ENCODE measurements around the gene ZBTB20. TPM values are rescaled to one million over a fixed set of nuclear protein-coding genes. Genes with fewer than 3 reads are reported as not detected.

ZBTB20 gene
- polyA plus RNA-seq, 1 donor, result 1.1 TPM

DNA sequence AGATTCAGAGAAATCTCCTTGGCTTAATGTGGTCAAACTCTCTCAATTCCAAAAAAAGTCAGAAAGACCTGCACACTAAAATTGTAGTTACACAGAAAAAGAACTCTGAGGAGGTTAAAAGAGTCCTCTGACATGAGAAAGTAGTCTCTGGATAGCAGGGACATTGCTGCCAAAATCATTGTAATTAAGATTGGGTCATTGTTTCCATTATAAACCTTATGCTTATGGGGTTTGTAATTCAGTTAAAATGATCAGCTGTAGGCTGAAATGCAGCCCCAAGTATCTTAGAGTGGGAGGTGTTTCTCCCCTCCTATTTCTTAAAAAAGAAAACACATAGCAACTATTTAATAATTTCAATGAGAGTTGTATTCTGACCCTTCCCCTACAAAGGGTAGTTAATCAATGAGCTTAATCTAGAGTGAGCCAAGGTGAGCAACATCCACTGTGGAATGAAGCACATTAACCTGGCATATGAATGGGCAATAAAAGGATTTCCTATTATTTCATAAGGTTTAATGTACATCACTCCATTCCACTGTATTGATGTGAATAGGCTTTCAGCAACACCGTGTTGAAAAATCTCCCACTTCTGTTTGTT, 446.4 kb downstream of the ZBTB20 start:
- DNase-seq, result no peak
- Histone ChIP-seq H3K36me3 (ENCODE audit: control insufficient read depth, insufficient read depth, low read length) (no peaks in the 10 kb centered on the region), H3K4me3 (ENCODE audit: low read length) (no peak overlapping the region), H3K27ac (ENCODE audit: low read length) (no peak overlapping the region), H3K4me1 (ENCODE audit: control insufficient read depth, insufficient read depth, low read length) (peaks cover 2% of the 10 kb centered on the region), H3K27me3 (ENCODE audit: control insufficient read depth, insufficient read depth, low read length) (no peaks in the 10 kb centered on the region), H3K9me3 (ENCODE audit: control insufficient read depth, low read depth, low read length) (no peaks in the 10 kb centered on the region)
- WGBS (ENCODE audit: insufficient coverage, low lambda C conversion rate), result no CpG with 5 or more reads among the region's 1 CpG

- Histone ChIP-seq H3K27me3 (ENCODE audit: control insufficient read depth, insufficient read depth, low read length) (no peaks in the 10 kb centered on the region), H3K4me1 (ENCODE audit: control insufficient read depth, insufficient read depth, low read length) (no peaks in the 10 kb centered on the region), H3K36me3 (ENCODE audit: control insufficient read depth, insufficient read depth, low read length) (no peaks in the 10 kb centered on the region), H3K27ac (ENCODE audit: low read length) (no peak overlapping the region), H3K9me3 (ENCODE audit: control insufficient read depth, low read depth, low read length) (no peaks in the 10 kb centered on the region), H3K4me3 (ENCODE audit: low read length) (no peak overlapping the region)
- DNase-seq, result no peak
- WGBS (ENCODE audit: insufficient coverage, low lambda C conversion rate), result 100% methylated on average over 1 of the region's 5 CpGs
Observed at GRCh38 chr3:114698146-114699105, 448.7 kb downstream of the ZBTB20 start.

GRCh38 chr3:114697401-114697800, 449.7 kb downstream of the ZBTB20 start:
- no peak overlapping the region for H3K4me3 ChIP-seq (ENCODE audit: low read length)
- no peaks in the 10 kb centered on the region for H3K4me1 ChIP-seq (ENCODE audit: control insufficient read depth, insufficient read depth, low read length)
- H3K27me3 ChIP-seq (ENCODE audit: control insufficient read depth, insufficient read depth, low read length), result no peaks in the 10 kb centered on the region
- no peak for DNase-seq
- no peaks in the 10 kb centered on the region for H3K9me3 ChIP-seq (ENCODE audit: control insufficient read depth, low read depth, low read length)
- WGBS (ENCODE audit: insufficient coverage, low lambda C conversion rate), result no CpG with 5 or more reads among the region's 4 CpGs
- no peaks in the 10 kb centered on the region for H3K36me3 ChIP-seq (ENCODE audit: control insufficient read depth, insufficient read depth, low read length)
- no peak overlapping the region for H3K27ac ChIP-seq (ENCODE audit: low read length)

DNA sequence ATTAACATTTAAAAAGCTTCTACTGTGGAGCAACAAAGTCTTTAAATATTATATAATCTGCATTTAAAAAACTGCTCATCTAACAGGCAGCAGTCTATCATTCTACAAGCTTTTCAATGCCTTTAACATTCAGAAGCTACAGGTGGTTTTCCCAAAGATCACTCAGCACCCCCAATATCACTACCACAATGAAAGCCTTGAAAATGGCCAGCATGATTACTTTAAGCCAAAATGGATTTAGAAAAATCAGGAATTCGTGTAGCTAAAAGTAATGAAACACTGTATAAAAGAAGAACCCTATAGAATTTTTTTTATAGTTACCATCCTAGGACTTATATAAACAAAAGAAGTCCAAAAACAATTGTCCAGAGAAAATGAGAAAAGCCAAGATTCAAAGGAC, 452.8 kb downstream of the ZBTB20 start:
- Histone ChIP-seq H3K4me3 (ENCODE audit: low read length) (no peak overlapping the region), H3K9me3 (ENCODE audit: control insufficient read depth, low read depth, low read length) (no peaks in the 10 kb centered on the region), H3K36me3 (ENCODE audit: control insufficient read depth, insufficient read depth, low read length) (no peaks in the 10 kb centered on the region), H3K4me1 (ENCODE audit: control insufficient read depth, insufficient read depth, low read length) (no peaks in the 10 kb centered on the region), H3K27me3 (ENCODE audit: control insufficient read depth, insufficient read depth, low read length) (no peaks in the 10 kb centered on the region), H3K27ac (ENCODE audit: low read length) (no peak overlapping the region)
- 100% methylated on average over 1 of the region's 1 CpG for WGBS (ENCODE audit: insufficient coverage, low lambda C conversion rate)
- no peak for DNase-seq

- Histone ChIP-seq H3K4me3 (ENCODE audit: low read length) (no peak overlapping the region), H3K9me3 (ENCODE audit: control insufficient read depth, low read depth, low read length) (no peaks in the 10 kb centered on the region), H3K4me1 (ENCODE audit: control insufficient read depth, insufficient read depth, low read length) (no peaks in the 10 kb centered on the region), H3K27ac (ENCODE audit: low read length) (no peak overlapping the region), H3K36me3 (ENCODE audit: control insufficient read depth, insufficient read depth, low read length) (no peaks in the 10 kb centered on the region), H3K27me3 (ENCODE audit: control insufficient read depth, insufficient read depth, low read length) (no peaks in the 10 kb centered on the region)
- no CpG with 5 or more reads among the region's 3 CpGs for WGBS (ENCODE audit: insufficient coverage, low lambda C conversion rate)
- DNase-seq, result no peak
Observed at GRCh38 chr3:114691871-114692270, 455.2 kb downstream of the ZBTB20 start.

- no peak overlapping the region for H3K4me3 ChIP-seq (ENCODE audit: low read length)
- no peaks in the 10 kb centered on the region for H3K27me3 ChIP-seq (ENCODE audit: control insufficient read depth, insufficient read depth, low read length)
- no CpG with 5 or more reads among the region's 1 CpG for WGBS (ENCODE audit: insufficient coverage, low lambda C conversion rate)
- no peak overlapping the region for H3K27ac ChIP-seq (ENCODE audit: low read length)
- no peaks in the 10 kb centered on the region for H3K36me3 ChIP-seq (ENCODE audit: control insufficient read depth, insufficient read depth, low read length)
- no peaks in the 10 kb centered on the region for H3K4me1 ChIP-seq (ENCODE audit: control insufficient read depth, insufficient read depth, low read length)
- H3K9me3 ChIP-seq (ENCODE audit: control insufficient read depth, low read depth, low read length), result no peaks in the 10 kb centered on the region
- DNase-seq, result no peak
Observed at GRCh38 chr3:114690911-114691310, 456.2 kb downstream of the ZBTB20 start.

DNA sequence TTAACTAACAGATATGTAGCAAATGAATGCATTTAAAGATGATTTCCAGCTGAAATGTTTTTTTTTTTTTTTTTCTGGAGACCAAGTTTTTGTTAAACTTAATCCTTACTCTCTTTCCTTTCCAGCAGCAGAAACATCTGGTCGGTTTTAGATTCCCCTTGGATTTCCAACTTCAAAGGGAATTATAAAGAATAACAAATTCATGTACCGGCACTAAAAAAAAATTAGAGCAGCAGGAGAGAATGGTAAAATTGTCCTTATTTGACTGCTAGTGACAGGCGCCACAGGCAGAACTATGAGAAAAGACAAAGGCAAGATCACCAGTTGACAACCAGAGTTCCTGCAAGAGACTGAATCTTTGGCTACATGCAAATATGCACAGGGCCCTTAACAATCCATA, 459.9 kb downstream of the ZBTB20 start:
- H3K4me1 ChIP-seq (ENCODE audit: control insufficient read depth, insufficient read depth, low read length), result no peaks in the 10 kb centered on the region
- H3K27ac ChIP-seq (ENCODE audit: low read length), result no peak overlapping the region
- WGBS (ENCODE audit: insufficient coverage, low lambda C conversion rate), result 81% methylated on average over 3 of the region's 3 CpGs
- H3K36me3 ChIP-seq (ENCODE audit: control insufficient read depth, insufficient read depth, low read length), result no peaks in the 10 kb centered on the region
- H3K9me3 ChIP-seq (ENCODE audit: control insufficient read depth, low read depth, low read length), result no peaks in the 10 kb centered on the region
- no peak for DNase-seq
- no peak overlapping the region for H3K4me3 ChIP-seq (ENCODE audit: low read length)
- H3K27me3 ChIP-seq (ENCODE audit: control insufficient read depth, insufficient read depth, low read length), result no peaks in the 10 kb centered on the region

GRCh38 chr3:114686621-114687020, 460.5 kb downstream of the ZBTB20 start:
- no peaks in the 10 kb centered on the region for H3K27me3 ChIP-seq (ENCODE audit: control insufficient read depth, insufficient read depth, low read length)
- H3K4me1 ChIP-seq (ENCODE audit: control insufficient read depth, insufficient read depth, low read length), result no peaks in the 10 kb centered on the region
- H3K9me3 ChIP-seq (ENCODE audit: control insufficient read depth, low read depth, low read length), result no peaks in the 10 kb centered on the region
- no peaks in the 10 kb centered on the region for H3K36me3 ChIP-seq (ENCODE audit: control insufficient read depth, insufficient read depth, low read length)
- DNase-seq, result no peak
- no CpG with 5 or more reads among the region's 4 CpGs for WGBS (ENCODE audit: insufficient coverage, low lambda C conversion rate)
- H3K4me3 ChIP-seq (ENCODE audit: low read length), result no peak overlapping the region
- no peak overlapping the region for H3K27ac ChIP-seq (ENCODE audit: low read length)

GRCh38 chr3:114685161-114685560, 461.9 kb downstream of the ZBTB20 start:
- Histone ChIP-seq H3K4me1 (ENCODE audit: control insufficient read depth, insufficient read depth, low read length) (no peaks in the 10 kb centered on the region), H3K9me3 (ENCODE audit: control insufficient read depth, low read depth, low read length) (no peaks in the 10 kb centered on the region), H3K27me3 (ENCODE audit: control insufficient read depth, insufficient read depth, low read length) (no peaks in the 10 kb centered on the region), H3K36me3 (ENCODE audit: control insufficient read depth, insufficient read depth, low read length) (no peaks in the 10 kb centered on the region), H3K4me3 (ENCODE audit: low read length) (no peak overlapping the region), H3K27ac (ENCODE audit: low read length) (no peak overlapping the region)
- no peak for DNase-seq
- no CpG with 5 or more reads among the region's 4 CpGs for WGBS (ENCODE audit: insufficient coverage, low lambda C conversion rate)

- WGBS (ENCODE audit: insufficient coverage, low lambda C conversion rate), result 100% methylated on average over 1 of the region's 1 CpG
- no peak for DNase-seq
Observed at GRCh38 chr3:114680299-114680698, 466.8 kb downstream of the ZBTB20 start.

More at GRCh38 chr3:114680299-114680698, 466.8 kb downstream of the ZBTB20 start:
- H3K4me1 ChIP-seq (ENCODE audit: control insufficient read depth, insufficient read depth, low read length), result no peaks in the 10 kb centered on the region
- H3K27me3 ChIP-seq (ENCODE audit: control insufficient read depth, insufficient read depth, low read length), result no peaks in the 10 kb centered on the region
- no peaks in the 10 kb centered on the region for H3K9me3 ChIP-seq (ENCODE audit: control insufficient read depth, low read depth, low read length)
- no peak overlapping the region for H3K27ac ChIP-seq (ENCODE audit: low read length)
- H3K4me3 ChIP-seq (ENCODE audit: low read length), result no peak overlapping the region
- H3K36me3 ChIP-seq (ENCODE audit: control insufficient read depth, insufficient read depth, low read length), result no peaks in the 10 kb centered on the region
